Lower lobe of right lung (tissue), 2 donors: ENCODE data around the gene CAPN1. TPM values are rescaled to one million over a fixed set of nuclear protein-coding genes. Genes with fewer than 3 reads are reported as not detected.
A peak's percentile ranks its signal among the peaks of the same experiment; 100 is the strongest.
"Not testable (repeated sequence)": the region's sequence is repeated elsewhere in the genome, so short reads cannot be mapped to it uniquely, and the experiment has no call there.

Experiments
- ATAC-seq, 2 donors: fragments of 200-7000 bp; cut with Tn5 transposase; one replicate each; pipeline ENCODE4 v1.9.1; 2020 to 2022; ENCODE audit warnings: mild to moderate bottlenecking in 2 of 2, moderate library complexity in 2 of 2
- DNase-seq: peaks from one replicate; pipeline ENCODE4 v3.0.0-alpha.2; 2020
- H3K27ac ChIP-seq: fragments of 200-600 bp; one replicate; pipeline ENCODE4 v1.8.0; 2022
- H3K27me3 ChIP-seq: fragments of 200-600 bp; one replicate; pipeline ENCODE4 v1.8.0; 2022; ENCODE audit warnings: low read depth
- H3K36me3 ChIP-seq: fragments of 200-600 bp; one replicate; pipeline ENCODE4 v1.8.0; 2022; ENCODE audit warnings: mild to moderate bottlenecking
- H3K4me1 ChIP-seq: fragments of 200-600 bp; one replicate; pipeline ENCODE4 v1.8.0; 2022
- H3K4me3 ChIP-seq: fragments of 200-600 bp; one replicate; pipeline ENCODE4 v1.8.0; 2022; ENCODE audit warnings: mild to moderate bottlenecking
- H3K9me3 ChIP-seq: fragments of 200-600 bp; one replicate; pipeline ENCODE4 v1.8.0; 2022
- intact Hi-C: fragments of 100-400 bp; cut with DNase I; formaldehyde crosslinking; loops from one replicate; pipeline ENCODE4 v1.11.0; 2022
- total RNA-seq: library from RNA; stranded (reverse); fragmentation: NEBNext Ultra II Directional; extraction: Animal tissue kit (Norgen Biotek cat#: 25700); gene quantifications from one replicate; pipeline ENCODE4 v1.2.1, GENCODE V29; 2021
- TF ChIP-seq, protein P1 (sequence below): fragments of 200-600 bp; IDR thresholded peaks from one replicate; pipeline ENCODE4 v1.8.0; 2022; ENCODE audit warnings: antibody characterized with exemption, mild to moderate bottlenecking
- donor health status: DM: no; HTN: yes; CAD: no; lungs with severe emphysema.

Gene CAPN1
- total RNA-seq, 1 donor from 2014 or later = 176 TPM

DNA sequence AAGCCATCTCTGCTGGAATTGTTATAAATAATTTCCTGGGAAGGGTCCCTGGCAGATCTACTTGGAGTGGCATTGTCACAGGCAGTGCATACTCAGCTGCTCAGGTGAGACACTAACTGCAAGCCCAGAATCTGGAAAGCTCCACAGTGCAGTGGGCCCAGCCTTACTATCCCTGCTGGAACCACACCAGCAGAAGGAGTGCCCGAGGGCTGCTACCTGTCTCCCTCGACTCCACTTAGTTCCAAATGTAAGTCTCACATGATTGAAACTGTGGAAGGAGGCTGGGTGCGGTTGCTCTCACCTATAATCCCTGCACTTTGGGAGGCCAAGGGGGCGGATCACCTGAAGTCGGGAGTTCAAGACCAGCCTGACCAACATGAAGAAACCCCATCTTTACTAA is 33.1 kb upstream of the CAPN1 start:
- H3K4me3 ChIP-seq = no peak overlapping the region
- no peak for DNase-seq
- H3K27me3 ChIP-seq = no peaks in the 10 kb centered on the region
- no peaks in the 10 kb centered on the region for H3K9me3 ChIP-seq
- H3K36me3 ChIP-seq = no peaks in the 10 kb centered on the region
- peaks cover 26% of the 10 kb centered on the region for H3K4me1 ChIP-seq
- ATAC-seq = no peak
- TF ChIP-seq, protein P1, sequence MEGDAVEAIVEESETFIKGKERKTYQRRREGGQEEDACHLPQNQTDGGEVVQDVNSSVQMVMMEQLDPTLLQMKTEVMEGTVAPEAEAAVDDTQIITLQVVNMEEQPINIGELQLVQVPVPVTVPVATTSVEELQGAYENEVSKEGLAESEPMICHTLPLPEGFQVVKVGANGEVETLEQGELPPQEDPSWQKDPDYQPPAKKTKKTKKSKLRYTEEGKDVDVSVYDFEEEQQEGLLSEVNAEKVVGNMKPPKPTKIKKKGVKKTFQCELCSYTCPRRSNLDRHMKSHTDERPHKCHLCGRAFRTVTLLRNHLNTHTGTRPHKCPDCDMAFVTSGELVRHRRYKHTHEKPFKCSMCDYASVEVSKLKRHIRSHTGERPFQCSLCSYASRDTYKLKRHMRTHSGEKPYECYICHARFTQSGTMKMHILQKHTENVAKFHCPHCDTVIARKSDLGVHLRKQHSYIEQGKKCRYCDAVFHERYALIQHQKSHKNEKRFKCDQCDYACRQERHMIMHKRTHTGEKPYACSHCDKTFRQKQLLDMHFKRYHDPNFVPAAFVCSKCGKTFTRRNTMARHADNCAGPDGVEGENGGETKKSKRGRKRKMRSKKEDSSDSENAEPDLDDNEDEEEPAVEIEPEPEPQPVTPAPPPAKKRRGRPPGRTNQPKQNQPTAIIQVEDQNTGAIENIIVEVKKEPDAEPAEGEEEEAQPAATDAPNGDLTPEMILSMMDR = no peak
- H3K27ac ChIP-seq = no peak overlapping the region
- intact Hi-C loops = no loop called here

DNA sequence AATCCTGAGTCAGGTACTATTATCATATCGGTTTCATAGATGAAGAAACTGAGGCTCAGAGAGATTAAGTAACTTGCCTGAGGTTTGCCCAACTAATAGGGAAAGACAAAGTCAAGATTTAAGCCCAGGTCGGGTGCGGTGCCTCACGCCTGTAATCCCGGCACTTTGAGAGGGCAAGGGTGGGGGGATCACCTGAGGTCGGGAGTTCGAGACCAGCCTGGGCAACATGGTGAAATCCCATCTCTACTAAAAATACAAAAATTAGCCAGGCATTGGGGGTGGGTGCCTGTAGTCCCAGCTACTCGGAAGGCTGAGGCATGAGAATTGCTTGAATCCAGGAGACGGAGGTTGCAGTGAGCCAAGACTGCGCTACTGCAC is 31.6 kb upstream of the CAPN1 start:
- DNase-seq, intact Hi-C loops, H3K9me3 ChIP-seq: not testable (repeated sequence)

DNA sequence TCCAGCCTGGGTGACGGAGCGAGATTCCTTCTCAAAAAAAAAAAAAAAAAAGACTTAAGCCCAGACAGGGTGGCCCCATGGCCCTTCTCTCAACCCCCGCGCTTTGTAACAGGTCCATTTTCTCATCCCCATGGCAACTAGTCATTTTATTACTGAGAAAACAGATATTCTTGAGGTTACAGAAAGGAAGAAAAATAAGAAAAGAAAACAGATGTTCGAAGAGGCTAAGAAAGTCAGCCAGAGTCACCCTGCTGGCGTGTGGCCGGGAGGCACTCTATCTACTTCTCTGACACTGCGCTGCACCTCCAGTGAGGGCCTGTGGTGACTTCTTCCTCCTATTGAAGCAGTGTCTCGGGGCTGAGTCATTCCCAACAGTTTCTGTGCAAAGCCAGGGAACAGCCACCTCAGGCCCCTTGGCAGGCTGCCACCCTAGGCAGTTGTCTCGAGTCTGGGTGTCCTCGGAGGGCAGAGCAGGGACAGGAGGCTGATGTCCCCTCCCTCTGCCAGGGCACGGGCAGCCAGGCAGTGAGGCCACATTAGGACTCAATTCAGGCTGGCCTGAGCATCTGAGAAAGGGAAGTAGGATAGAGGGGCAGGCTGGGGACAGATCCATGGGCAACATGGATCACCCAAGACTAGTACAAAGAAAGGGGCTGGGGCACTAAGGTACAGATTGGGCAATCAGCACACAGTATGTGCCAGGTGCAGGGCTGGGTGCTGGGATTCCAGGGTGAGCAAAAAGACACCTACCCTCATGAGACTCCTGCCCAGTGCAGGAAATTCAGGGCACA is 31.0 kb upstream of the CAPN1 start:
- Histone ChIP-seq H3K27ac (peak overlapping the region; percentile 72), H3K4me1 (peaks cover 26% of the 10 kb centered on the region), H3K9me3 (no peaks in the 10 kb centered on the region), H3K27me3 (no peaks in the 10 kb centered on the region), H3K36me3 (no peaks in the 10 kb centered on the region), H3K4me3 (no peak overlapping the region)
- ATAC-seq (peak; percentile 96 to 97), DNase-seq (peak; percentile 92)
- intact Hi-C loops = no loop called here
- TF ChIP-seq, protein P1 = no peak

More for the DNA sequence above, 31.6 kb upstream of the CAPN1 start:
- peak overlapping the region; percentile 72 for H3K27ac ChIP-seq
- not testable (repeated sequence) for ATAC-seq, H3K27me3 ChIP-seq, H3K36me3 ChIP-seq, H3K4me3 ChIP-seq
- H3K4me1 ChIP-seq = peaks cover 26% of the 10 kb centered on the region

DNA sequence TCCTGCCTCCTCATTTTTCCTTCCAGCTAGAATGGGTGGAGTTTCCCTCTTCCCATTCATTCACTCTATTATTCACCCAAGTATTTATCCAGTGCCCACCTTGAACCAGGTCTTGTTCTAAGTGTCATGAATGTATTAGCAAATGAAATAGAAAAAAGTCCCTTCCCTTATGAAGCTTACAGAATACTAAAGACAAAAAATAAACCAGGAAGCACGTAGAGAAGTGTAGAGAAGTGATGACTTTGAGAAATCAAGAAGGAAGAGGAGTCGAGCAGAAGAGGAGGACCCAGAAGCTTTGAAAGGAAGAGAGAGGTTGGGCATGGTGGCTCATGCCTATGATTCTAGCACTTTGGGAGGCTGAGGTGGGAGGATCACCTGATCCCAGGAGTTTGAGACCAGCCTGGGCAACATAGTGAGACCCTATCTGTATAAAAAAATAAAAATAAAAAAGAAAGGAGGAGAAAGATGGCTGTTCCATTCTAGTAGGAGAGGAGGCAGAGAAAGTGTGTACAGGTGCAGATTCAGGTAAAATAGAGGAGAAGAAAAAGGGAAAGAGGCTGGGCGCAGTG is 30.3 kb upstream of the CAPN1 start:
- DNase-seq (no peak), ATAC-seq (no peak)
- Histone ChIP-seq H3K36me3 (no peaks in the 10 kb centered on the region), H3K9me3 (no peaks in the 10 kb centered on the region), H3K27ac (peak overlapping the region; percentile 72), H3K27me3 (no peaks in the 10 kb centered on the region), H3K4me1 (peaks cover 26% of the 10 kb centered on the region), H3K4me3 (no peak overlapping the region)
- intact Hi-C loops = no loop called here
- TF ChIP-seq, protein P1 = no peak

DNA sequence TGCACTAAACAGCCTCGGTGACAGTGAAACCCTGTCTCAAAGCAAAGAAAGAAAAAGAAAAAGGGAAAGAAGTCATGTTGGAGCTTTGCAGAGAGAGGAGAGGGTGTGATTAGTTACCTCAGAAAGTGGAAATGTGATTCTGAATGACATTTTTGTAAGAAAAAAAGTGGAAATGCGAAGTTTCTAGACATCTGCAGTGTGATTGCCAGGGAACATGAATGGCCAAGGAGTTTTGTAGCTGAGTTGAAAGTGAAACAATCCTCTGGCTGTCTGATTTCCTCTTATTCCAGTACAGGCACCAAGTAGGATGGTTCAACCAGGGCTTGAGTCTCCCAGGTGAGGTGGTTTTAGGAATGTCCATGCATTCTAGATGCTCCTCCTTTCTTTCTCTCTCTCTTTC is 29.6 kb upstream of the CAPN1 start:
- H3K4me3 ChIP-seq = no peak overlapping the region
- TF ChIP-seq, protein P1 = no peak
- DNase-seq (no peak), ATAC-seq (no peak)
- H3K36me3 ChIP-seq = no peaks in the 10 kb centered on the region
- H3K4me1 ChIP-seq = peaks cover 26% of the 10 kb centered on the region
- H3K27ac ChIP-seq = peak overlapping the region; percentile 72
- no peaks in the 10 kb centered on the region for H3K27me3 ChIP-seq
- no peaks in the 10 kb centered on the region for H3K9me3 ChIP-seq
- intact Hi-C loops = no loop called here

DNA sequence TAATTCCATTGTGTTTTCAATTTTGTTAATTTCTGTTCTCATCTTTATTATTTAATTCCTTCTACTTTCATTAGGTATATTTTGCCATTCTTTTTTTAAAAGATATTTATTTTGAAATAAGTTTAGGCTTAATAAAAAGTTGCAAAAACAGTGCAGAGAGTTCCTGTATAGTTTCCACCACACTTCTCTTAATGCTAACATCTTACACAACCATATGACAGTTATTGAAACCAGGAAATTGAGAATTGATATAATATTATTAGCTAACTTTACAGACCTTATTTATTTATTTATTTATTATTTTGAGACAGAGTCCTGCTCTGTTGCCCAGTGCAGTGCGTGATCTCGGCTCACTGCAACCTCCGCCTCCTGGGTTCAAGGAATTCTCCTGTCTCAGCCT is 25.5 kb upstream of the CAPN1 start:
- H3K9me3 ChIP-seq = no peaks in the 10 kb centered on the region
- H3K4me1 ChIP-seq = peaks cover 13% of the 10 kb centered on the region
- no peak for DNase-seq
- no peak overlapping the region for H3K4me3 ChIP-seq
- no peaks in the 10 kb centered on the region for H3K36me3 ChIP-seq
- H3K27me3 ChIP-seq = no peaks in the 10 kb centered on the region
- ATAC-seq = no peak
- H3K27ac ChIP-seq = no peak overlapping the region
- TF ChIP-seq, protein P1 = no peak
- intact Hi-C loops = no loop called here
